HG03039 (cell line): Measurements from ENCODE around the gene C1QC.
"Not testable (repeated sequence)": the region's sequence is repeated elsewhere in the genome, so short reads cannot be mapped to it uniquely, and the experiment has no call there.

ENCODE experiments used
- ATAC-seq: cut with Tn5 transposase; IDR thresholded peaks from one replicate; pipeline ENCODE4 v1.9.1; 2021; ENCODE audit warnings: mild to moderate bottlenecking, moderate library complexity; ENCODE audit not compliant: unreplicated experiment

Gene C1QC

GRCh38 chr1:22646384-22646783 lies 3.0 kb downstream of the C1QC start:
- no peak for ATAC-seq

DNA sequence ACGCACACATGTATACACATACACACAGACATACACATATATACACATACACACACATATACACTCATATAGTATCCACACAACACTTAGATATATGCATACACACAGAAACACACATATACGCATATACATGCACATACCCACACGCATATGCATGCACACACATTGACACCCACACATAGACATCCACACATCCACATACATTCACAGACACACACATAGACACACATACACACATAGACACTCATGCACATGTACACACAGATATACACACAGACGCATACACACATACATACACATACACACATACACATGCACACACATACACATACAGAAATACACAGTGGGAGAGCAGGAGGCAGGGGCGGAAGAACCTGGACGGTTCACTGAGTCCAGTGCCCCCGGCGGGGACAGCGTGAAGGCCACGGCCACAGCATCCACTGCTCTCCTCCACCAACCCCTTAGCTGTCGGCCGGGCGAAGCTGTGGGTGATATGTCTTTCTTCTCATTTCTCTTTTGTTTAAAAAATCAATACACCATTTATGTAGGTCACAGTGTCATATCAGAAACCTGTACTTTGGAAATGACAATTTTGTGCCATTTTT lies 6.8 kb downstream of the C1QC start:
- ATAC-seq: no peak

DNA sequence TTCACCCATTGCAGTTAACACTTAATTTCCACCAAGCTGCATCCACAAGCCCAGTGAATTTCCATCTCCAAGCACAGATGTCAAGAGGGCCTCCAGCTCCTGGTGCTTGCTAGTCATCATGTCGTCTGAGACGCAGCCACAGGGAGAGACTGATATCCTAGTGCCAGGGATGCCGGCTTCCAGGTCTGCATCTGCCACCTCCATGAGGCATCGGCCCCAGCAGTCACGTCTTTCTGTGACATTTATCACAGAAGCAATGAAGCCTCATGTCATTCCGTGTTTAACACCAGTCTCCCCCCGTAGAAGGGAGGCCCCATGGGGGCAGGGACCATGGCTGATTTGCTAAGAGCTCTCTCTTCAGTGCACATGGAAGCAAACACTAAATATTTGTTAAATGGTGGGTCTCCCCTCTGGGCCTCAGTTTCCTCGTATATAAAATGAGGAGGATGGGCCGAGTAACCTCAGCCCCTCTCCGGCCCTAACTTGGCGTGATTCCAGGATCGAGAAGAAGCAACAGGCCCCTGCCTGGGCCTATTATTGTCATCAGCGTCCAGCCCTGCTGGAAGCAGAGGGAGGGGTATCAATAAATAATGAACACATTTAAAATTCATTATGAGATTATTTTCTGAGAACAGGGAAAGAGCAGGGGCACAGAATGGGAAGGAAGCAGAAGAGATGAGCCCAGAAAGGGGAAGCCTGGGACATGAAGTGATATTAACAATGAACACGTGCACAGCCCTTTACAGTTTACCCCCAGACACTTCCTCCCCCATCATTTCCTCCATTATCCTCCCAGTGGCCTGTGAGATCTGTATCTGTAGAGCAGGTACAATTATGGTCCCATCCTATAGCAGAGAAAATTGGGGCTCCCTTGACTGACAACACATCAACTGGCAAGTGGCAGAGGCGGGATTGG lies 8.8 kb downstream of the C1QC start:
- no peak for ATAC-seq

GRCh38 chr1:22652881-22653316 lies 9.5 kb downstream of the C1QC start, which contains the start of gene C1QB:
C1QB (plus strand) TSS chr1:22653236; CDS start chr1:22659463, 6,227 bp downstream.
- no peak for ATAC-seq

GRCh38 chr1:22654692-22655091 lies 11.3 kb downstream of the C1QC start:
- no peak for ATAC-seq

- no peak for ATAC-seq
Observed at GRCh38 chr1:22658385-22659163, 15.1 kb downstream of the C1QC start.

DNA sequence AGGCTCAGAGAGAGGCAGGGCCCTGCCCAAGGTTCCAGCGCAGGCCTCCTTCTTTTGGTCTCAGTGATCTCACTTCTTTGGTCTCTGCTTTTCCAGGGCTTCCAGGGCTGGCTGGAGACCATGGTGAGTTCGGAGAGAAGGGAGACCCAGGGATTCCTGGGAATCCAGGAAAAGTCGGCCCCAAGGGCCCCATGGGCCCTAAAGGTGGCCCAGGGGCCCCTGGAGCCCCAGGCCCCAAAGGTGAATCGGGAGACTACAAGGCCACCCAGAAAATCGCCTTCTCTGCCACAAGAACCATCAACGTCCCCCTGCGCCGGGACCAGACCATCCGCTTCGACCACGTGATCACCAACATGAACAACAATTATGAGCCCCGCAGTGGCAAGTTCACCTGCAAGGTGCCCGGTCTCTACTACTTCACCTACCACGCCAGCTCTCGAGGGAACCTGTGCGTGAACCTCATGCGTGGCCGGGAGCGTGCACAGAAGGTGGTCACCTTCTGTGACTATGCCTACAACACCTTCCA lies 17.3 kb downstream of the C1QC start:
- no peak for ATAC-seq

DNA sequence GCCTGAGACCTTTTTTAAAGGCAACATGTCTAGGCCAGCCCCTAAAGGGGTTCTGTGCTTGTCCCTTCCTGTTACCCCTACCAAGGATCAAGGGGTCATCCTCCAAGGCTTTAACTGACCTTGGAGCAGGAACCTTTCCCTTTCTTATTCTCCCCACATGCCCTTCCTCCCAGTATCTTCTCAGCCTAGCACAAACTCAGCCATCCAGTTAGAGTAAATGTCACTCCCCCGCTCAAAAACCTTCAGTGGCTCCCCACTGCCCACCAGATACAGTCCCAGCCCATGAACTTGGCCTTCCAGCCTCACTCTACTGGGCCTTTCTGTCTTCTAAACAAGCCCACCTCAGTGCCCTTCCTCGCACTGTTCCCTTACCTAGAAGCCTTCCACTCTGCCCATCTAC lies 18.4 kb downstream of the C1QC start:
- ATAC-seq: no peak

DNA sequence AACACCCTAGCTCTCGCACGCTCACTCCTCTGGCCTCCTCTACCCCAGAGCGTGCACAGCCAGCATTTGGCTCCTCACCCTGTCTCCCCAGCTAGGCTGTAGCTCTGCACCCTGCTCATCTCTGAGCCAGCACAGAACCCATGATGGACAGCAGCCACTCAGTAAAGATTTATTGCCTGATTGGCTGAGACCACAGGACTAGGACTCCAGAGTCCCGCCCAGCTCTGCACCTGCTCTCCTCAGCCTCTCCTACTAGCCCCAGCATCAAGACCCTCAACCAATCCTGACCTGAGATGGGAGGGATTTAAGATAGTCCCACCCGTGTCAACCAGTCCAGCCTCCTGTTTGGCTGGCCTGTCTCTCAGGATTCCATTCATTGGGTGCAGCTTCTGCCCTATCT lies 18.9 kb downstream of the C1QC start:
- ATAC-seq: no peak

DNA sequence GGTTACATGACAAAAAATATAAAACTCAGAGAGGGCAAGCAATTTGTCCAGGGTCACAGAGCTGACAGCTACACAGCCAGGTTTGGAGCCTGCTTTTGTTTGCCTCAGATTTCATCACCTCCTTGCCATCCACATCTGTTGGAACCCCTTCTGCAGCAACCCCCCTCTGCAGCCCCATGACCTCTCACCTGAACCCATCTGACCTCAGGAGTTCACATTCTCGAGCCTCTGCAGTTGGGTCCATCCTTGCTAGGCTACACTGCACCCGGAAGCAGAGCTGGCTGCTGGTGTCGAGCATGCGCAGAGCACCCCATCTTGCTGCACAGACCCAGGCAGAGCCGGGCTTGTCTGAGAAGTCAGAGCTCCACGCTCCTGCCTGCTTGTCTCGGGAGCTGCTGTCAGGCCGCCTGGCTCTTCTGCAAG lies 19.6 kb downstream of the C1QC start:
- ATAC-seq: no peak

- no peak for ATAC-seq
Observed at GRCh38 chr1:22665752-22666151, 22.3 kb downstream of the C1QC start.

DNA sequence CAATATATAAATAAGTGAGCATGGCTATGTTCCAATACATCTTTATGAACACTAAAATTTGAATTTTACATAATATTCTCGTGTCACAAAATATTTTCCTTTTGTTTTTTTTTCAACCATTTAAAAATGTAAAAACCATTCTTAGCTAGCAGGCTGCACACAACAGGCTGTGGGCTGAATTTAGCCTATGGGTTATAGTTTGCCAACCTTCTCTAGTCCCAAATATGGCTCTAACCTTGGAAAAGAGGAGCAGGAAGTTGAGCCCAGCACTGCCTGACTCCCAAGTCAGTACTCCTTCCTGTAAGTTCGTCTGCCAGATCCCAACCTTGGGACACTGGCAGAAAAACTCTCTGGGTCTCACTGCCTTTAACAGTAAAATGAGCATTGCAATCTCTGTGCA lies 23.0 kb downstream of the C1QC start:
- no peak for ATAC-seq

DNA sequence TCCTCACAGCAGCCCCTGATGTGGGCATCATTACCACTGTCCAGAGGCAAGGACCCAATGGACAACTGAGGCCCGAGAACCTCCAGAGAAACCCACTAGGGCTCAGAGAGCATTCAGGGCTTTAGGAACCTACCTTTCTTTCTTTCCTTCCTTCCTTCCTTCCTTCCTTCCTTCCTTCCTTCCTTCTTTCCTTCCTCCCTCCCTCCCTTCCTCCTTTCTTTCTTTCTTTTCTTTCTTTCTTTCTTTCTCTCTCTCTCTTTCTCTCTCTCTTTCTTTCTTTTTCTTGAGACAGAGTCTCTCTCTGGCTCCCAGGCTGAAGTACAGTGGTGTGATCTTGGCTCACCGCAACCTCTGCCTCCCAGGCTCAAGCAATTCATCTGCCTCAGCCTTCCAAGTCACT lies 25.4 kb downstream of the C1QC start:
- ATAC-seq: not testable (repeated sequence)

DNA sequence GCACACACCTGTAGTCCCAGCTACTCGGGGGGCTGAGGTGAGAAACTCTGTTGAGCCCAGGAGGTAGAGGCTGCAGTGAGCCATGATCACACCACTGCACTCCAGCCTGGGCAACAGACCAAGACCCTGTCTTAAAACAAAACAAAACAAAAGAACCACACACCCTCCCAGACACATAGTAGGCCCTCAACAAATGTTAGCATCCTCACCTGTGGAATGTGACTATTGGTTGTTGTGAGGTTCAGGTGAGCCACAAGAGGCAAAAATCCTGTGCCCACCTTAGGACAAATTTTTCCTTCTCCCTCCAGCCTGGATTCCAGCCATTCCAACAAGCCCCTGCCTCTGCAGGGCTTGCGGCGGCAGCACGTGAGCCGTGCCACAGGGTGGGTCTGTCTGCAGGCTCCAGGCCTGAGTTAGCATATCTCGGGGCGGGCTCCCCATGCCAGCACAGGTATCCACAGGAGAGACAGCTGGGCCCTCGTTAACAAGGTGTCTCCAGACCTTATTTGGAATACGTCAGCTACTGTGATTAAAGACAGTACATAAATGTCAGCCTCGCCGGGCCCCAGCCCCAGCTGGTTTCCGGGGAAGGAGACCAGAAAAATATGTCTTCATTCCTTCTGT lies 27.0 kb downstream of the C1QC start:
- ATAC-seq: no peak

DNA sequence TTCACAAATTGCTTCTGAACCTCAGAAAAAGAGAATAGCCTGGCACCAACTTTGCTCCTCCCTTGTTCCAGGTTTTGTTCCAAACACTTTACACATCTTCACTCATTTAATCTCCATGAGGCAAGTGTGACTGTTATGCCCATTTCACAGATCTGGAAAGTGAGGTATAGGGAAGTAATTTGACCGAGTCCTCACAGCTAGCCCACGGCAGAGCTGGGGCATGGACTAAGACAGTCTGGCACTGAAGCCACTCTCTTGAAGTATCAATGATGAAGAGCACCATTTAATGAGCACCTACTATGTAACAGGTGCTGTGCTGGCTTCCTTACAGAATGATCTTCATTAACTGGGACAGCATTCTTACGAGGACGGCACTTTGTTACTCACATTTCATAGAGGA lies 28.6 kb downstream of the C1QC start:
- no peak for ATAC-seq

- ATAC-seq: no peak
Observed at GRCh38 chr1:22673486-22674409, 30.3 kb downstream of the C1QC start.

GRCh38 chr1:22674410-22674749 lies 30.9 kb downstream of the C1QC start:
- ATAC-seq: no peak

- ATAC-seq: not testable (repeated sequence)
Observed at GRCh38 chr1:22676151-22676550, 32.7 kb downstream of the C1QC start.

- ATAC-seq: no peak
Observed at GRCh38 chr1:22676916-22677583, 33.6 kb downstream of the C1QC start.
